22Rv1 (cell line): ENCODE data around the gene TSPAN2.

Experiments
- H3K27ac ChIP-seq: fragments of 450-650 bp; 2 replicates; pipeline ENCODE4 v1.5.1; 2017
- CTCF ChIP-seq: fragments of 450-650 bp; IDR thresholded peaks from 2 replicates; pipeline ENCODE4 v1.5.1; 2017; ENCODE audit warnings: mild to moderate bottlenecking
- ZFX ChIP-seq: fragments of 450-650 bp; IDR thresholded peaks from 2 replicates; pipeline ENCODE4 v1.6.1; 2017; ENCODE audit warnings: antibody characterized with exemption, borderline replicate concordance

The TSPAN2 gene

DNA sequence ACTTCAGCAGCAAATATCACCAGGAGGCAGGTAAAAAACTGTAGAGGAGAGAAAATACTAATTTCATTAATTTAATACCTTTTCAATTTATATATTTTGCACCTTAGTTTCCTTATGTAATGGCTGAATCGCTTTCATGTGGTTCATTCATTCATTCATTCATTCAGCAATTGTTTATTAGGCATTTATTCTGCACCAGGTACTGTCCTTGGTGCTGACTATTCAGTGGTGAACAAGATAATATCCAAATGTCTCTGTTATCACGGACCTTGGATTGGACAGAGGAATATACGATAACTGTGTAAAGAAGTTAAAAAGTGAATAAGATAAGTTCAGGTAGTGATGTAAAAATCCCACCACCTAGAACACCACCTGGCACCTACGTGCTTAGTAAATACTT lies 28.8 kb downstream of the TSPAN2 start:
- TF ChIP-seq CTCF: no peak
- no peak for TF ChIP-seq ZFX
- H3K27ac ChIP-seq: no peak overlapping the region

DNA sequence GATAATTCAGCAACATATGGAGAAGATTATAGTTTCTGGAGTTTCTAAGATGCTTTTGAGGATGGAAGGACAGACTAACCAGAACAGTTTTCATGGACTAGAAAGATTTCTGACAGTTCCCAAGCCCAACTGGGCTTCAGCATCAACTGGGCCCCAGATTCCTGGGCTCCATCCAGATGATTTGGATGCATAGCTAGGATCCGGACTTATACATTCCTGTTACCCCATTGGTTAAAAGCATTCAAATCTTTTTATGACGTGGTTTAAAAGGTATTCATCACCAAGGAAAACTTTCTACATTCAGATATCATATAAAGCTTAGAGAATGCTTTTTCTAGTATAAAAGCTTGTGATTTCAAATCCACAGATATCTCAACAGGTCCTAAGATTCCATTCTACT lies 30.0 kb downstream of the TSPAN2 start:
- no peak overlapping the region for H3K27ac ChIP-seq
- no peak for TF ChIP-seq ZFX
- TF ChIP-seq CTCF: no peak

GRCh38 chr1:115057661-115058254 lies 31.5 kb downstream of the TSPAN2 start:
- TF ChIP-seq CTCF (no peak), ZFX (no peak)
- no peak overlapping the region for H3K27ac ChIP-seq

- H3K27ac ChIP-seq: no peak overlapping the region
- TF ChIP-seq CTCF (no peak), ZFX (no peak)
Observed at GRCh38 chr1:115056395-115056798, 32.9 kb downstream of the TSPAN2 start.

DNA sequence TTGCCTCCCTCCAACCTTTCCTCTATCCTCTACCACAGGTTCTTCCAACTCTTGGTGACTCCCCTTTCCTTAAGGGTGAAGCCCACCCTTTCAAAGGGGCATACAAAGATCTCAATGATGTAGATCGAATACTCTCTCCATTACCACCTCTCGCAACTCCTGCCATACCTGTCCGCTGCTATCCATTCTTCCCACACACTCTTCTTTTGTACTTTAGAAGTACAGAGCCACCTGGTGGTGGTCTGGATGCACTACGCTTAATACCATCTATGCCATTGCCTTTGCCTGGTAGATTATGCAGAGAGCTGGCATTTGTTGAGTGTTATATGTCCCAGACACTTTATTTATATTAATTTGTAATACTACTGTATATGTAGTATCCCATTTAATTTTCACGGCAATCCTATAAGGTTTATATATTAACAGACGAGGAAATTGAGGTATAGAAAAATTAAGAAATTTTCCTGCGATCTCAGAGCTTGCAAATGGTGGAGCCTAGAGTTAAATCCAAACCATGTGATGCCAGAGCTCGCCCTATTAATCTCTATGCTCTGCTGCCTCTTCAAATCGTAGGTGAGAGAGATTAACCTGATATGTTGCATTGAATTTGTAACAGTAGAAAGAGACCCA lies 36.7 kb downstream of the TSPAN2 start:
- TF ChIP-seq ZFX (no peak), CTCF (peak; percentile 86)
- no peak overlapping the region for H3K27ac ChIP-seq

- H3K27ac ChIP-seq: no peak overlapping the region
- no peak for TF ChIP-seq ZFX
- TF ChIP-seq CTCF: no peak
Observed at GRCh38 chr1:115051850-115052249, 37.5 kb downstream of the TSPAN2 start.

- TF ChIP-seq CTCF (no peak), ZFX (no peak)
- no peak overlapping the region for H3K27ac ChIP-seq
Observed at GRCh38 chr1:115046751-115047150, 42.6 kb downstream of the TSPAN2 start.
